Ovary (tissue), 9 donors: ENCODE results near the gene PLCB4. TPM values are rescaled to one million over a fixed set of nuclear protein-coding genes. Genes with fewer than 3 reads are reported as not detected.
"Not testable (repeated sequence)": the region's sequence is repeated elsewhere in the genome, so short reads cannot be mapped to it uniquely, and the experiment has no call there.

Experiments used
- DNase-seq, 5 donors: peaks; one replicate each; pipeline ENCODE4 v3.0.0-alpha.2; 2019 to 2020
- H3K27ac ChIP-seq, 2 donors: fragments of 200-600 bp; one replicate each; pipeline versions ENCODE4 v1.5.1 to v1.8.0; 2019 to 2022
- H3K27me3 ChIP-seq: fragments of 200-600 bp; one replicate; pipeline ENCODE4 v1.8.0; 2022
- H3K36me3 ChIP-seq: fragments of 200-600 bp; sonication (generic); one replicate; pipeline ENCODE4 v1.5.1; 2019
- H3K4me1 ChIP-seq: one replicate; pipeline ENCODE4 v1.8.1; 2013; ENCODE audit warnings: mild to moderate bottlenecking, moderate library complexity; ENCODE audit not compliant: insufficient read depth
- H3K4me3 ChIP-seq: fragments of 200-600 bp; sonication (generic); one replicate; pipeline ENCODE4 v1.5.1; 2017
- H3K9me3 ChIP-seq, 2 donors: fragments of 200-600 bp in 1 of 2; sonication (generic) in 1 of 2; one replicate each; pipeline versions ENCODE4 v1.5.1 to v1.8.1; 2013 to 2019; ENCODE audit warnings: mild to moderate bottlenecking in 1 of 2, moderate library complexity in 1 of 2
- CTCF ChIP-seq, 3 donors: fragments of 450-650 bp in 2 of 3; fragments of 200-600 bp in 1 of 3; IDR thresholded peaks; one replicate each; pipeline versions ENCODE4 v1.5.1 to v1.8.0; 2016 to 2022; ENCODE audit warnings: antibody characterized with exemption in 3 of 3, mild to moderate bottlenecking in 1 of 3
- EP300 ChIP-seq: sonication (generic); formaldehyde crosslinking; IDR thresholded peaks from one replicate; pipeline ENCODE4 v1.6.1; 2017; ENCODE audit warnings: antibody characterized with exemption
- POLR2A ChIP-seq: fragments of 450-650 bp; IDR thresholded peaks from one replicate; pipeline ENCODE4 v1.6.1; 2017; ENCODE audit warnings: antibody characterized with exemption, mild to moderate bottlenecking, moderate library complexity
- WGBS, 3 donors: extraction: QIAGEN DNeasy Blood & Tissue Kit in 1 of 3; methylation state at CpG; one replicate each; pipeline versions ENCODE4 v1.1.5 to v1.1.7; 2013 to 2017; 5-methylcytosine and 5-hydroxymethylcytosine counted together
- intact Hi-C, 4 donors: fragments of 100-400 bp; cut with DNase I; formaldehyde crosslinking; loops; one replicate each; pipeline versions ENCODE4 v1.11.0 to v1.15.1; 2022 to 2023
- polyA plus RNA-seq, 2 donors: library from polyadenylated mRNA; stranded (reverse); fragments of 200-250 nt in 1 of 2; fragments of 350-450 nt in 1 of 2; fragmentation: Illumina TruSeq in 1 of 2; extraction: RNeasy Lipid Tissue Mini Kit (QIAGEN cat#74804) in 1 of 2; gene quantifications; one replicate each; pipeline ENCODE4 v1.2.3, GENCODE V29; 2013 to 2014
- total RNA-seq, 7 donors: library from RNA; depleted of rRNA in 2 of 7; stranded (reverse); fragments of >200 nt in 2 of 7; fragmentation: NEBNext Ultra II Directional in 3 of 7; extraction: Animal tissue kit (Norgen Biotek cat#: 25700) in 3 of 7; gene quantifications; one replicate each; pipeline versions ENCODE4 v1.1.0 to v1.2.4, GENCODE V29; 2016 to 2023
- donor health status: DM: no; HTN: no; CAD: no; lungs with moderate emphysema.
- donor health status: DM: no; HTN: no; CAD: no.
- donor health status: Bipolar disorder and iron deficiency.
- donor health status: DM: yes; HTN: yes; CAD: no.
- donor health status: DM: no; HTN: no; CAD: no.
- donor health status: DM: yes; HTN: yes; CAD: no.

Gene PLCB4
- total and polyA plus RNA-seq, 9 donors, result 2.8 to 11.8 (median 5.6) TPM

GRCh38 chr20:9150679-9151078 lies 81.8 kb downstream of the PLCB4 start:
- intact Hi-C loops, result no loop called here
- 33 to 66% (median 43%) methylated on average over 3 of the region's 3 CpGs for WGBS, 3 donors
- Histone ChIP-seq H3K4me3 (no peak overlapping the region), H3K27me3 (no peaks in the 10 kb centered on the region), H3K9me3 (no peaks in the 10 kb centered on the region), H3K4me1 (no peaks in the 10 kb centered on the region), H3K36me3 (no peaks in the 10 kb centered on the region), H3K27ac (no peak overlapping the region)
- DNase-seq, result no peak
- TF ChIP-seq EP300 (no peak), POLR2A (no peak), CTCF (IDR thresholded peaks at IDR 0.05) (no peak)

- H3K27ac ChIP-seq, H3K27me3 ChIP-seq, H3K36me3 ChIP-seq, H3K9me3 ChIP-seq, H3K4me3 ChIP-seq, DNase-seq, intact Hi-C loops, H3K4me1 ChIP-seq: not testable (repeated sequence)
- WGBS, 3 donors, result 42 to 93% (median 50%) methylated on average over 1 of the region's 1 CpG
These were observed 83.3 kb downstream of the PLCB4 start for GRCh38 chr20:9152139-9152538.

- 58 to 74% (median 68%) methylated on average over 1 of the region's 1 CpG for WGBS, 3 donors
- H3K27ac ChIP-seq, result no peak overlapping the region
These were observed 85.7 kb downstream of the PLCB4 start for GRCh38 chr20:9154464-9155024.

DNA sequence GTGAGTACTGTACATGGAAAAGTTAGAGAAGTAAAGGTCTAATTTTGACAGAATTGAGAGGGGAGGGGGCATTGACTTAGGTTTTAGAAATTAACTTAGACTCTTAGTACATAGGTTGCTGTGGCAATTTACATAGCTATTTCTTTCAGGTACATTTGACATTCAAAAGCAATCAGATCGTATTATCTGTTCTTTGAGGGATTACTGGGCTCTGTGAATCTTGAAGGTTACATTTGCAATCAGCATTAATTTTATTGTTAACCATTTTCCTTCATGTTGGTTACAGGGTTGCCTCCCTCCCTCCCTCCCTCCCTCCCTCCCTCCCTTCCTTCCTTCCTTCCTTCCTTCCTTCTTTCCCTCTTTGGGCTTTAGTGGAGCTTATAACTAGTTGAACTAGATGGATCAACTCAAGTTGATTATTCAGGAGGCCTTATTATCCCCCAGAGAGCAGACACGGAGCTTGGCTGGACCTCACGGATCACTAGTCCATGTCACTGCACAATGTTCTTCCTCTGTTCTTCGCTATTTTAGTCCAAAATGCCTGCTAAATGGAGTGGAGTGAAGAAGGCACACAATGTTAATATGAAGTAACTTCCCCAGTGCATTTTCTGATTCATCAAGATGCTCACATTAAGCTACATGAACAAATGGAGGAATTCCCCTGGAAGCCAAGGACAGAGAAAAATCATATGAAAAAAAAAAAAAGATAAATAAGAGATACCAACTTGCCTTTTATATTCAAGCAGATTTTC lies 87.8 kb downstream of the PLCB4 start:
- TF ChIP-seq POLR2A (no peak), CTCF (IDR thresholded peaks at IDR 0.05) (no peak), EP300 (no peak)
- WGBS, 3 donors, result 66 to 85% (median 66%) methylated on average over 4 of the region's 4 CpGs
- no peak for DNase-seq

More at GRCh38 chr20:9154464-9155024, 85.7 kb downstream of the PLCB4 start:
- no peaks in the 10 kb centered on the region for H3K36me3 ChIP-seq
- no peaks in the 10 kb centered on the region for H3K4me1 ChIP-seq
- H3K9me3 ChIP-seq, result no peaks in the 10 kb centered on the region
- no peak for DNase-seq
- no peaks in the 10 kb centered on the region for H3K27me3 ChIP-seq
- H3K4me3 ChIP-seq, result no peak overlapping the region
- intact Hi-C loops, result no loop called here
- TF ChIP-seq POLR2A, result no peak

GRCh38 chr20:9160331-9160730 lies 91.4 kb downstream of the PLCB4 start:
- no peak for TF ChIP-seq CTCF (IDR thresholded peaks at IDR 0.05)
- TF ChIP-seq EP300, result no peak
- no peaks in the 10 kb centered on the region for H3K4me1 ChIP-seq
- H3K27me3 ChIP-seq, result no peaks in the 10 kb centered on the region
- intact Hi-C loops, result no loop called here
- no peak for DNase-seq
- WGBS, 3 donors, result 69 to 77% (median 70%) methylated on average over 6 of the region's 6 CpGs
- no peak overlapping the region for H3K4me3 ChIP-seq
- no peaks in the 10 kb centered on the region for H3K9me3 ChIP-seq
- no peaks in the 10 kb centered on the region for H3K36me3 ChIP-seq
- no peak overlapping the region for H3K27ac ChIP-seq

More for the DNA sequence above, 87.8 kb downstream of the PLCB4 start:
- Histone ChIP-seq H3K36me3 (no peaks in the 10 kb centered on the region), H3K4me3 (no peak overlapping the region), H3K9me3 (no peaks in the 10 kb centered on the region), H3K27ac (no peak overlapping the region), H3K27me3 (no peaks in the 10 kb centered on the region), H3K4me1 (no peaks in the 10 kb centered on the region)
- intact Hi-C loops, result no loop called here
